Osteoblast (primary cell): ENCODE measurements around the gene ASCC1. TPM values are rescaled to one million over a fixed set of nuclear protein-coding genes. Genes with fewer than 3 reads are reported as not detected.

Source experiments
- DNase-seq: peaks from one replicate; pipeline ENCODE4 v3.0.0; 2011; ENCODE audit warnings: low spot score, mixed read lengths; ENCODE audit not compliant: insufficient read length; ENCODE audit errors: missing footprints
- H2AFZ ChIP-seq: 2 replicates; pipeline ENCODE4 v1.6.0; 2011; ENCODE audit warnings: mild to moderate bottlenecking, low read length
- H3K27ac ChIP-seq: 2 replicates; pipeline ENCODE4 v1.5.1; 2011; ENCODE audit warnings: mild to moderate bottlenecking, low read depth, low read length, moderate library complexity
- H3K27me3 ChIP-seq: 2 replicates; pipeline ENCODE4 v1.6.0; 2012; ENCODE audit warnings: mild to moderate bottlenecking, control low read depth, inconsistent platforms, low read length, moderate library complexity; ENCODE audit not compliant: insufficient read depth
- H3K36me3 ChIP-seq: 2 replicates; pipeline ENCODE4 v1.5.1; 2011; ENCODE audit warnings: mild to moderate bottlenecking, low read length, control low read depth, moderate library complexity; ENCODE audit not compliant: insufficient read depth
- H3K4me1 ChIP-seq: 2 replicates; pipeline ENCODE4 v1.5.1; 2011; ENCODE audit warnings: mild to moderate bottlenecking, low read length, control low read depth, moderate library complexity; ENCODE audit not compliant: insufficient read depth
- H3K4me2 ChIP-seq: 2 replicates; pipeline ENCODE4 v1.6.0; 2011; ENCODE audit warnings: mild to moderate bottlenecking, low read length; ENCODE audit not compliant: insufficient read depth
- H3K4me3 ChIP-seq: fragments of 200-600 bp; sonication (generic); 3 replicates; pipeline ENCODE4 v1.5.1; 2012; ENCODE audit warnings: mild to moderate bottlenecking, low read length, inconsistent platforms; ENCODE audit not compliant: insufficient read depth
- H3K79me2 ChIP-seq: 2 replicates; pipeline ENCODE4 v1.6.0; 2012; ENCODE audit warnings: mild to moderate bottlenecking, low read length, control low read depth, inconsistent platforms; ENCODE audit not compliant: insufficient read depth
- H3K9me3 ChIP-seq: 2 replicates; pipeline ENCODE4 v1.5.1; 2011; ENCODE audit warnings: low read depth, low read length, control low read depth
- H4K20me1 ChIP-seq: 2 replicates; pipeline ENCODE4 v1.6.0; 2012; ENCODE audit warnings: mild to moderate bottlenecking, low read length, control low read depth; ENCODE audit not compliant: insufficient read depth
- total RNA-seq: library from RNA; depleted of rRNA; stranded (reverse); fragments of >200 nt; gene quantifications from 2 replicates; pipeline ENCODE4 v1.2.3, GENCODE V29; 2012
- TF ChIP-seq, protein P1 (sequence below): IDR thresholded peaks from 2 replicates; pipeline ENCODE4 v1.5.1; 2011; ENCODE audit warnings: mild to moderate bottlenecking, low read depth, low read length, moderate library complexity; ENCODE audit errors: extremely low read depth

ASCC1 gene
- total RNA-seq, 1 donor: 40.2 TPM

DNA sequence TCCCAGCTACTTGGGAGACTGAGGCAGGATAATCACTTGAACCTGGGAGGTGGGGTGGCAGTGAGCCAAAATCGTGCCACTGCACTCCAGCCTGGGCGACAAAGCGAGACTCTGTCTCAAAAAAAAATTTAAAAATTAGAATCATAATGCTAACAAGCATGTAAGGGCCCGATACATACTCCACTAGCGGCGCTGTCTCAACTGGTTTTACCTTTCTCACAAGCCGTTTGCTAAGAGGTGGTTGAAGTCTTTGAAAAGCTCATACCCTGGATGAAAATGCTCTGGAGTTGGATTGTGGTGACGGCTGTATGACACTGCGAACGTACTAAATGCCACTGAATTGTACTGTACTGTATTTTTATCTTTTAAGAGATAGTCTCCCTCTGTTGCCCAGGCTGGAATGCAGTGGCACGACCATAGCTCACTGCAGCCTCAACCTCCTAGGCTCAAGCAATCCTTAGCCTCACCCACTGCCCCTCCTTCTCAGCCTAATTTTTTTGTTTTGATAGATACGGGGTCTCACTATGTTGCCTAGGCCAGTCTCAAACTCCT lies 157.7 kb downstream of the ASCC1 start:
- H2AFZ ChIP-seq: no peak overlapping the region
- H3K9me3 ChIP-seq: no peaks in the 10 kb centered on the region
- H3K4me2 ChIP-seq: no peak overlapping the region
- no peaks in the 10 kb centered on the region for H4K20me1 ChIP-seq
- H3K4me1 ChIP-seq: no peaks in the 10 kb centered on the region
- DNase-seq: no peak
- H3K4me3 ChIP-seq: no peak overlapping the region
- H3K36me3 ChIP-seq: no peaks in the 10 kb centered on the region
- TF ChIP-seq, protein P1, sequence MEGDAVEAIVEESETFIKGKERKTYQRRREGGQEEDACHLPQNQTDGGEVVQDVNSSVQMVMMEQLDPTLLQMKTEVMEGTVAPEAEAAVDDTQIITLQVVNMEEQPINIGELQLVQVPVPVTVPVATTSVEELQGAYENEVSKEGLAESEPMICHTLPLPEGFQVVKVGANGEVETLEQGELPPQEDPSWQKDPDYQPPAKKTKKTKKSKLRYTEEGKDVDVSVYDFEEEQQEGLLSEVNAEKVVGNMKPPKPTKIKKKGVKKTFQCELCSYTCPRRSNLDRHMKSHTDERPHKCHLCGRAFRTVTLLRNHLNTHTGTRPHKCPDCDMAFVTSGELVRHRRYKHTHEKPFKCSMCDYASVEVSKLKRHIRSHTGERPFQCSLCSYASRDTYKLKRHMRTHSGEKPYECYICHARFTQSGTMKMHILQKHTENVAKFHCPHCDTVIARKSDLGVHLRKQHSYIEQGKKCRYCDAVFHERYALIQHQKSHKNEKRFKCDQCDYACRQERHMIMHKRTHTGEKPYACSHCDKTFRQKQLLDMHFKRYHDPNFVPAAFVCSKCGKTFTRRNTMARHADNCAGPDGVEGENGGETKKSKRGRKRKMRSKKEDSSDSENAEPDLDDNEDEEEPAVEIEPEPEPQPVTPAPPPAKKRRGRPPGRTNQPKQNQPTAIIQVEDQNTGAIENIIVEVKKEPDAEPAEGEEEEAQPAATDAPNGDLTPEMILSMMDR: no peak
- H3K27ac ChIP-seq: no peak overlapping the region
- H3K27me3 ChIP-seq: peaks cover 19% of the 10 kb centered on the region
- H3K79me2 ChIP-seq: no peaks in the 10 kb centered on the region

DNA sequence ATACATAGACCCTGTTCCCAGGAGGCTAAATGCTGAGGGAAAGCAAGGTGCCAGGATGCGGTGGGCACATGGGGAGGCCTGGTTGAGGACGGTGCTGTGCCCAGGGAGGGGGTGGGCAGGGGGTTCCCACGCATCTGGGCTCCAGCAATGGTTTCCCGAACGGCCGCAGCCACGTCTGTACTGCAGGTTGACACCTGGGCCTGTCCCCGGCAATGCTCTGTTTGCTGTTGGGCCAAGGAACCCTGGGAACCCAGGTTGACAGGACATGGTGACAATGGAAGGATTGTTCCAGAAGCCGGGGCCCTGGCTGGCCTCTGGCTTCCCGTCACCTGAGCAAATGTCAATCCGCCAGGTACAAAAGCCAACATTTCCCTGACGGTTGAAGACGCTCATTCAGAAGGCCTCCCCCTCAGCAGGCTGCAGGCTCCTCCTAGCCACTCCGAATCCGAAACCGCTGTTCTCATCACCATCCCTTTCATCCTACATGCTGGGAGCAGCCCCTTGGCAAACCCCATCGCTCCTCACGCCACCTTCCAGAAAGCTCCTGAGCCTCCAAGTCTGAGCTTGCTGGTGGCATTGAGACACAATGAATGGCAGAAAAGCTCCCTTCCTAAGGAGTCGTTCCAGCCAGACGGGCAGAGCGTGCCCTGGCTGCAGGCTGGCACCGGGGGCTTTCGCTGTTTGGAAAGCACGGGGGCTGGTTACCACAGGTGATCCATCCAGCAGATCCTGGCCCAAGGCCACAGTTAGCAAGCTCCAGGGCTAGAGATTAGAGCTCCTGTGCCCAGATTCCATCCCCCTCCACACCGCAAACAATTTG lies 158.9 kb downstream of the ASCC1 start:
- Histone ChIP-seq H3K9me3 (no peaks in the 10 kb centered on the region), H3K36me3 (no peaks in the 10 kb centered on the region), H3K4me3 (no peak overlapping the region), H2AFZ (no peak overlapping the region), H3K27me3 (peaks cover 23% of the 10 kb centered on the region), H3K4me2 (no peak overlapping the region), H3K4me1 (no peaks in the 10 kb centered on the region), H4K20me1 (no peaks in the 10 kb centered on the region), H3K27ac (no peak overlapping the region), H3K79me2 (no peaks in the 10 kb centered on the region)
- DNase-seq: peak; percentile 68
- TF ChIP-seq, protein P1: no peak

DNA sequence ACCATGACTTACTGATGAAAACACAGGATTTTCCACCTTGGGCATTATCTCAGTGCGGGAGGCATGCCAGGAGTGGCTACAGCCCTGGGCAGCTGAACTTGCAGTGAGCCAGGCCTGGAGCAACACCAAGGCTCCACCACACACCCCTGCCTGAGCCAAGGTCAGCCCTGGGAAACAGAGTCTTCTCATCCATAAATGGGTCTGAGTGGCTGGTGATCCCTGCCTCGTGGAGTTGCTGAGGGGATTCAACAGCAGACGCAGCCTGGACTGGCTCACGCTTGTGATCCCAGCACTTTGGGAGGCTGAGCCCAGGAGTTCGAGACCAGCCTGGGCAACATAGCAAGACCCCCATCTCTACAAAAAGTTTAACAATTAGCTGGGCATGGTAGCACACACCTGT lies 160.0 kb downstream of the ASCC1 start:
- DNase-seq: no peak
- H4K20me1 ChIP-seq: no peaks in the 10 kb centered on the region

DNA sequence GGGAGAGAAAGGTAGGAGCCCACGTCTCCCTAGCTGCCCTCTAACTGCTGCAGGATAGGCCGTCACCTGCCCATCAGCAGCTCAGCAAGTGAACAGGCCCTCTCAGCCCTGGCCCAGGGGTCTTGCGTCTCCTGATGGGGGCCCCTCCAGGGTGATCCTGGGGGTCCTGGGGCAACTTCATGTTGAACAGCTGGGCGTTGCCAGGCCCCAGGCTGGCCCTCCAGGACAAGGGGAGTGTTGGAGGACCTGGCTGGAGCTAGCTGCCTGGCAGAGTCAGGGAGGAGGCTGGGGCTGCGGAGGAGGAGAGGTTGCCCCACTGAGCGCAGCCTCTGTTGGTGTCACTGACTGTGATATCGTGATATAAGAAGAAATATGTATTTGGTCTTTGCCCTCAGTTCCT lies 162.4 kb downstream of the ASCC1 start:
- H3K9me3 ChIP-seq: no peaks in the 10 kb centered on the region
- H3K4me2 ChIP-seq: no peak overlapping the region
- H3K79me2 ChIP-seq: no peaks in the 10 kb centered on the region
- peaks cover 16% of the 10 kb centered on the region for H3K27me3 ChIP-seq
- TF ChIP-seq, protein P1: no peak
- no peak overlapping the region for H3K4me3 ChIP-seq
- peak; percentile 5 for DNase-seq
- H4K20me1 ChIP-seq: no peaks in the 10 kb centered on the region
- no peak overlapping the region for H3K27ac ChIP-seq
- no peaks in the 10 kb centered on the region for H3K4me1 ChIP-seq
- H2AFZ ChIP-seq: no peak overlapping the region
- no peaks in the 10 kb centered on the region for H3K36me3 ChIP-seq

More for the DNA sequence above, 160.0 kb downstream of the ASCC1 start:
- TF ChIP-seq, protein P1: no peak
- H3K27ac ChIP-seq: no peak overlapping the region
- no peaks in the 10 kb centered on the region for H3K79me2 ChIP-seq
- H2AFZ ChIP-seq: no peak overlapping the region
- no peak overlapping the region for H3K4me3 ChIP-seq
- no peak overlapping the region for H3K4me2 ChIP-seq
- peaks cover 23% of the 10 kb centered on the region for H3K27me3 ChIP-seq
- H3K36me3 ChIP-seq: no peaks in the 10 kb centered on the region
- no peaks in the 10 kb centered on the region for H3K4me1 ChIP-seq
- no peaks in the 10 kb centered on the region for H3K9me3 ChIP-seq
